Osteoblast (primary cell): ENCODE data around the gene EVA1A. TPM values are rescaled to one million over a fixed set of nuclear protein-coding genes. Genes with fewer than 3 reads are reported as not detected.
"Not testable (repeated sequence)": the region's sequence is repeated elsewhere in the genome, so short reads cannot be mapped to it uniquely, and the experiment has no call there.

ENCODE experiments used
- DNase-seq: peaks from one replicate; pipeline ENCODE4 v3.0.0; 2011; ENCODE audit warnings: low spot score, mixed read lengths; ENCODE audit not compliant: insufficient read length; ENCODE audit errors: missing footprints
- H2AFZ ChIP-seq: 2 replicates; pipeline ENCODE4 v1.6.0; 2011; ENCODE audit warnings: mild to moderate bottlenecking, low read length
- H3K27ac ChIP-seq: 2 replicates; pipeline ENCODE4 v1.5.1; 2011; ENCODE audit warnings: mild to moderate bottlenecking, low read depth, low read length, moderate library complexity
- H3K27me3 ChIP-seq: 2 replicates; pipeline ENCODE4 v1.6.0; 2012; ENCODE audit warnings: mild to moderate bottlenecking, control low read depth, inconsistent platforms, low read length, moderate library complexity; ENCODE audit not compliant: insufficient read depth
- H3K36me3 ChIP-seq: 2 replicates; pipeline ENCODE4 v1.5.1; 2011; ENCODE audit warnings: mild to moderate bottlenecking, low read length, control low read depth, moderate library complexity; ENCODE audit not compliant: insufficient read depth
- H3K4me1 ChIP-seq: 2 replicates; pipeline ENCODE4 v1.5.1; 2011; ENCODE audit warnings: mild to moderate bottlenecking, low read length, control low read depth, moderate library complexity; ENCODE audit not compliant: insufficient read depth
- H3K4me2 ChIP-seq: 2 replicates; pipeline ENCODE4 v1.6.0; 2011; ENCODE audit warnings: mild to moderate bottlenecking, low read length; ENCODE audit not compliant: insufficient read depth
- H3K4me3 ChIP-seq: fragments of 200-600 bp; sonication (generic); 3 replicates; pipeline ENCODE4 v1.5.1; 2012; ENCODE audit warnings: mild to moderate bottlenecking, low read length, inconsistent platforms; ENCODE audit not compliant: insufficient read depth
- H3K79me2 ChIP-seq: 2 replicates; pipeline ENCODE4 v1.6.0; 2012; ENCODE audit warnings: mild to moderate bottlenecking, low read length, control low read depth, inconsistent platforms; ENCODE audit not compliant: insufficient read depth
- H3K9me3 ChIP-seq: 2 replicates; pipeline ENCODE4 v1.5.1; 2011; ENCODE audit warnings: low read depth, low read length, control low read depth
- H4K20me1 ChIP-seq: 2 replicates; pipeline ENCODE4 v1.6.0; 2012; ENCODE audit warnings: mild to moderate bottlenecking, low read length, control low read depth; ENCODE audit not compliant: insufficient read depth
- total RNA-seq: library from RNA; depleted of rRNA; stranded (reverse); fragments of >200 nt; gene quantifications from 2 replicates; pipeline ENCODE4 v1.2.3, GENCODE V29; 2012
- TF ChIP-seq, protein P1 (sequence below): IDR thresholded peaks from 2 replicates; pipeline ENCODE4 v1.5.1; 2011; ENCODE audit warnings: mild to moderate bottlenecking, low read depth, low read length, moderate library complexity; ENCODE audit errors: extremely low read depth

EVA1A gene
- total RNA-seq, 1 donor = 70.9 TPM

DNA sequence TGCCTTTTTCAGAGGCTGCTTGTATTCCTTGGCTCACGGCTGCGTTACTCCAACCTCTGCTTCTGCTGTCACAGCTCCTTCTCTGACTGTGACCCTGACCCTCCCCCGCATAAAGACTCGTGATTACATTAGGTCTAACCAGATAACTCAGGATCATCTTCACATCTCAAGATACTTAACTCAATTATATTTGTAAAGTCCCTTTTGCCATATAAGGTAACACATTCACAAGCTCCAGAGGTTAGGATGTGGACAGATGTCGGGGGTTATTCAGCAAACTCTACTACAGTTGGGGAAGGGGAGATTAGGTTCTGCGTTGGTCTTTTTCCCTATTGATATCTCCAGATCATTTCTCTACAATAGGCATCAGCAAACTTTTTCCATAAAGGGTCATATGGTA lies 76.9 kb downstream of the EVA1A start:
- Histone ChIP-seq H3K4me3 (no peak overlapping the region), H4K20me1 (no peaks in the 10 kb centered on the region), H3K27ac (no peak overlapping the region), H2AFZ (no peak overlapping the region), H3K36me3 (no peaks in the 10 kb centered on the region), H3K4me1 (no peaks in the 10 kb centered on the region), H3K9me3 (no peaks in the 10 kb centered on the region), H3K4me2 (no peak overlapping the region), H3K79me2 (no peaks in the 10 kb centered on the region), H3K27me3 (no peaks in the 10 kb centered on the region)
- no peak for DNase-seq
- TF ChIP-seq, protein P1, sequence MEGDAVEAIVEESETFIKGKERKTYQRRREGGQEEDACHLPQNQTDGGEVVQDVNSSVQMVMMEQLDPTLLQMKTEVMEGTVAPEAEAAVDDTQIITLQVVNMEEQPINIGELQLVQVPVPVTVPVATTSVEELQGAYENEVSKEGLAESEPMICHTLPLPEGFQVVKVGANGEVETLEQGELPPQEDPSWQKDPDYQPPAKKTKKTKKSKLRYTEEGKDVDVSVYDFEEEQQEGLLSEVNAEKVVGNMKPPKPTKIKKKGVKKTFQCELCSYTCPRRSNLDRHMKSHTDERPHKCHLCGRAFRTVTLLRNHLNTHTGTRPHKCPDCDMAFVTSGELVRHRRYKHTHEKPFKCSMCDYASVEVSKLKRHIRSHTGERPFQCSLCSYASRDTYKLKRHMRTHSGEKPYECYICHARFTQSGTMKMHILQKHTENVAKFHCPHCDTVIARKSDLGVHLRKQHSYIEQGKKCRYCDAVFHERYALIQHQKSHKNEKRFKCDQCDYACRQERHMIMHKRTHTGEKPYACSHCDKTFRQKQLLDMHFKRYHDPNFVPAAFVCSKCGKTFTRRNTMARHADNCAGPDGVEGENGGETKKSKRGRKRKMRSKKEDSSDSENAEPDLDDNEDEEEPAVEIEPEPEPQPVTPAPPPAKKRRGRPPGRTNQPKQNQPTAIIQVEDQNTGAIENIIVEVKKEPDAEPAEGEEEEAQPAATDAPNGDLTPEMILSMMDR = no peak

DNA sequence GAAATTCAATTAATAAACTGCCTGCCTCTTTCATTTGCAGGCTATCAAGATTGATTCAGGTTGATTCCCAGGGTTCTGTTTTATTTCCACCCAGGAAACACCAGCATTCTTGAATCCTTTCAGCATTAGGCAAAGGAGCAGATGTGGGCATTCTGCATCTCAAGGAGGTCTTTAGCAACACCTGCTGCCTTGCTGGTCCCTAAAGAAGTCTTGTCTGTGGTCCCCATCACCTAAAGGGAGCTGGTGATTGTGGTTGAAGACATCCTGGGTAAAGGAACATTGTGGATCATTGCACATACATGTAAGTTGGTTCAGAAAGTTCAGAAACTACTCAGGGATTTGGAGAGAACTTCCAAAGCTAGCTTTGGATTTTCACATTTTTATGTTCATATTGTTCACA lies 78.3 kb downstream of the EVA1A start:
- Histone ChIP-seq H3K27ac (no peak overlapping the region), H3K79me2 (no peaks in the 10 kb centered on the region), H3K27me3 (no peaks in the 10 kb centered on the region), H3K4me3 (no peak overlapping the region), H3K4me2 (no peak overlapping the region), H3K9me3 (no peaks in the 10 kb centered on the region), H2AFZ (no peak overlapping the region), H4K20me1 (no peaks in the 10 kb centered on the region), H3K36me3 (no peaks in the 10 kb centered on the region), H3K4me1 (no peaks in the 10 kb centered on the region)
- DNase-seq = no peak
- TF ChIP-seq, protein P1 = no peak

DNA sequence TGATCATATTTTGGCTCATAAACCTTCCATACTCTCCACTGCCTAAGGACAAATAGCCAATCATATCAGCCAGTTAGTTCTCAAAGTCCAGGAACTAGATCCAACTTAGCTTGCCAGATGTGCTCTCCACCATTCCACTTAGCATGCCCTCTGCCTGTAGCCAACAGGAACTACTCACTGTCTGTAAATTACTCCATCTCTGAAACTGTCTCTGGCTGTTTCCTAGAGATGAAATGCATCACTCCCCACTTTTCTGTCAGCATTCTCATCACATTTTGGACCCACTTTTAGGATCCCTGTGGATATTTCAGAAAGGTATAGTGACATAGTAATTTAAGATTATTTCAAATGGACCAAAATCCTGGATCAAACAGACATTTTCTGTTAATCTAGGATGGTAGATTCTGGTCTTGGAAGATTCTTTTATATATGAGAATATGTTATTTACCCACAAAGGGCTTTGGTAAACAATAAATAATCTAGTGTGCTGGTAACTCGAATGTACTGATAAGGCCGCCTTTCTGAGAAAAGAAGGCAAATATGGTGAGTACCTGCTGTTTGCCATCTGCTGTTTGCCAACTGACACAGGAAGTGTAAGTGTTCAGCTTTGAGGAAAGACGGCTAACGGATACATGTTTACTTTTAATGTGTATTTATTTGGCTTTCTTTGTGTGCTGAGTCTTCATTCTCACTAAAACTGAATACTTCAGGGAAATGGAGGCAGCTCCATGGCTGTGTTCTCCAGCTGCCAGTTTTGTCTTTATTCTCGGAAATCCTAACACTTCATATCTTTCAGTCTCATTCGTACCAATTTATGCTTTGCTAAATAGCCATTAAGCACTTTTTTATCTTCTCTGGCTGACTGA lies 79.5 kb downstream of the EVA1A start:
- no peaks in the 10 kb centered on the region for H3K27me3 ChIP-seq
- no peak overlapping the region for H3K4me2 ChIP-seq
- no peaks in the 10 kb centered on the region for H3K79me2 ChIP-seq
- H2AFZ ChIP-seq = no peak overlapping the region
- H3K27ac ChIP-seq = no peak overlapping the region
- H3K36me3 ChIP-seq = no peaks in the 10 kb centered on the region
- H3K4me3 ChIP-seq = no peak overlapping the region
- no peaks in the 10 kb centered on the region for H4K20me1 ChIP-seq
- DNase-seq = no peak
- no peaks in the 10 kb centered on the region for H3K9me3 ChIP-seq
- peaks cover 10% of the 10 kb centered on the region for H3K4me1 ChIP-seq
- TF ChIP-seq, protein P1 = peak; percentile 49

DNA sequence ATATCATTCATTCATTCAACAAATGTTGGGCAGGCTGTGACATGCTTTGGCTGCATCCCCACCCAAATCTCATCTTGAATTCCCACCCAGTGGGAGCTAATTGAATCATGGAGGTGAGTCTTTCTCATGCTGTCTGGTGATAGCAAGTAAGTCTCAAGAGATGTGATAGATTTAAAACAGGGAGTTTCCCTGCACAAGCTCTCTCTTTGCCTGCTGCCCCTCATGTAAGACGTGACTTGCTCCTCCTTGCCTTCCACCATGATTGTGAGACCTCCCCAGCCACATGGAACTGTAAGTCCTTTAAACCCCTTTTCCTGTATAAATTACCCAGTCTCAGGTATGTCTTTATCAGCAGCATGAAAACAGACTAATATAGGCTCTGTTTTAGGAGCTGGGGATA lies 83.0 kb downstream of the EVA1A start:
- not testable (repeated sequence) for H3K4me3 ChIP-seq, H3K79me2 ChIP-seq, H3K27ac ChIP-seq, H3K36me3 ChIP-seq, DNase-seq, H3K9me3 ChIP-seq, H3K4me2 ChIP-seq, H4K20me1 ChIP-seq, H3K27me3 ChIP-seq, H2AFZ ChIP-seq, H3K4me1 ChIP-seq
